Measurements from ENCODE around the gene BRI3. TPM values are rescaled to one million over a fixed set of nuclear protein-coding genes. Genes with fewer than 3 reads are reported as not detected.
A peak's percentile ranks its signal among the peaks of the same experiment; 100 is the strongest.

Gene BRI3
- polyA plus RNA-seq, 6 donors from 2014 or later, result 12.1 to 21.6 (median 17.2) TPM

DNA sequence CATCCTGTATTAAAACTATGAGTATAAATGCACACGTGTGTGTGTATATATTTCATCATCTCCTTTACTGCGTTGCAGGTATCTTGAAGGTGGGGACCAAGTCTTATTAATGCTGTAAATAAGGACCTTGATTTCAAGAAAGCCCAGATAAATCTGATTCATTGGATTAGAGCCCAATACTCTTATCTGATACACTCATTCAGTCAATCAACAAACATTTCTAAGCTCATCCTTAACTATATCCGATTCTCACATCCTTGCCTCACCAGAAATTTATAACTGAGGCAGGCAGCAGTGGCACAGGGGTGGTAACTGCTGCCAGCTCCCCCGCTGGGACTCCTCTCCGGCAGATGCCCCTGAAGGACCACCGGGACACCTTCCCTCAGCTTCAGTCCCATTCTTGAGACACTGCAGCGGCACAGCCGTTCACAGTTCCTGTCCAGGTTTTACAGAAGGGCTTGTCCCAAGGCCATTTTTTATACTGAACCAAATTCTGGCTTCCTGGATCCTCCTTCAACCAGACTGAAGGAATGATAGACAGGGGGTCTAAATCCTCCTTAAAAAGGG, 54.0 kb downstream of the BRI3 start:
- DNase-seq (no peak), ATAC-seq (ENCODE audit: low read depth in 2 of 2) (no peak)
- Mint-ChIP-seq H3K27ac (peak overlapping the region in 2 of 6 donors; percentile 5 to 44), H3K36me3 (peaks cover 5 to 7% of the 10 kb centered on the region in 2 donors), H3K27me3 (peaks cover 8 to 9% (median 8%) of the 10 kb centered on the region in 3 donors), H3K9me3 (peaks cover 0 to 18% (median 5%) of the 10 kb centered on the region in 7 donors), H3K4me3 (no peak overlapping the region), H3K4me1 (no peaks in the 10 kb centered on the region)

GRCh38 chr7:98338441-98338840, 57.0 kb downstream of the BRI3 start:
- peaks cover 4 to 8% (median 6%) of the 10 kb centered on the region in 3 donors for H3K27me3 Mint-ChIP-seq
- no peak overlapping the region for H3K27ac Mint-ChIP-seq
- H3K4me3 Mint-ChIP-seq, result no peak overlapping the region
- no peaks in the 10 kb centered on the region for H3K4me1 Mint-ChIP-seq
- H3K36me3 Mint-ChIP-seq, result no peaks in the 10 kb centered on the region
- no peak for DNase-seq
- H3K9me3 Mint-ChIP-seq, result peaks cover 0 to 12% (median 5%) of the 10 kb centered on the region in 7 donors
- ATAC-seq (ENCODE audit: low read depth in 2 of 2), result no peak

DNA sequence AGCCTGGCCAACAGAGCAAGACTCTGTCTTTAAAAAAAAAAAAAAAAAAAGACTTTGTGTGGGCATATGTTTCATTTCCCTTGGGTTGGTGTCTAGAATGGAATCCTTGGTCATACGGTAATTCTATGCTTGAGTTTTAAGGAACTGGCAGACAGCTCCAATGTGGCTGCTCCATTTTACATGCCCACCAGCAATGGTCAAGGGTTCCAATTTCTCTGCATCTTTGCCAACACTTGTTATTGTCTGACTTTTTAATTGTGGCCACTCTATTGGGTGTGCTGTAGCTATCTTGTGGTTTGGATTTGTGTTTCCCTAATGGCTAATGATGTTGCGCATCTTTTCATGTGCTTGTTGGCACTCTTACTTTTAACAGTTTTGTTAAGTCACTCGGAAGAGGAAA, 57.6 kb downstream of the BRI3 start:
- peaks cover 0 to 12% (median 5%) of the 10 kb centered on the region in 7 donors for H3K9me3 Mint-ChIP-seq
- H3K27me3 Mint-ChIP-seq, result peaks cover 4 to 8% (median 6%) of the 10 kb centered on the region in 3 donors
- no peak overlapping the region for H3K27ac Mint-ChIP-seq
- no peak overlapping the region for H3K4me3 Mint-ChIP-seq
- H3K36me3 Mint-ChIP-seq, result no peaks in the 10 kb centered on the region
- no peaks in the 10 kb centered on the region for H3K4me1 Mint-ChIP-seq
- ATAC-seq (ENCODE audit: low read depth in 2 of 2) (no peak), DNase-seq (no peak)

DNA sequence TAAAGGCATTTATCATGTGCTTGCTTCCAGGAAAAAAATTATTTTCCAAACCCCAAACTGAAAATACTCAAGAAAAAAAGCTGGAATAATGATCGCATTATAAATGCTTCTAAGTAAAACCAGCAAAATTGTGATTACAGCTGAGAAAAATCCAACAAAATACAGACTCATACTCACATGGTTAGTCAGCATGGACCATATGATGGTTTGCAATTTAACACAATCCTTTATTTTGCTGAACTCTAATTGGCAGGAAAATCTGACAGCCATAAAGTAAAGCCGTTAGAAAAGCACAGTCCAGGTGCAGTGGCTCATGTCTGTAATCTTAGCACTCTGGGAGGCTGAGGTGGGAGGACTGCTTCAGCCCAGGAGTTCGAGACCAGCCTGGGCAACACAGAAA, 59.6 kb downstream of the BRI3 start:
- H3K27me3 Mint-ChIP-seq, result peaks cover 0 to 4% (median 0%) of the 10 kb centered on the region in 3 donors
- H3K36me3 Mint-ChIP-seq, result no peaks in the 10 kb centered on the region
- no peaks in the 10 kb centered on the region for H3K4me1 Mint-ChIP-seq
- DNase-seq (no peak), ATAC-seq (ENCODE audit: low read depth in 2 of 2) (no peak)
- no peak overlapping the region for H3K4me3 Mint-ChIP-seq
- peak overlapping the region in 1 of 6 donors; percentile 9 for H3K27ac Mint-ChIP-seq
- peaks cover 0 to 12% (median 5%) of the 10 kb centered on the region in 7 donors for H3K9me3 Mint-ChIP-seq

Other genes with a start within 250 kb of the BRI3 start
- gene LMTK2, start 174.8 kb upstream of the BRI3 start, polyA plus RNA-seq (ENCODE audit: low read depth in 6 of 6), result 1 to 10 TPM; 1.4 to 3.5 (median 2.0) TPM
- gene BHLHA15, start 70.2 kb upstream of the BRI3 start, polyA plus RNA-seq (ENCODE audit: low read depth in 6 of 6), result 1 to 10 TPM in 3 of 6 donors, under 1 TPM in 1, not detected in 2; 0.61 to 3.9 (median 1.7) TPM
- gene TECPR1, start 29.5 kb upstream of the BRI3 start, polyA plus RNA-seq (ENCODE audit: low read depth in 6 of 6), result 10 to 100 TPM in 5 of 6 donors, 1 to 10 TPM in 1; 6.5 to 23.8 (median 12.4) TPM
- gene BAIAP2L1, start 119.4 kb downstream of the BRI3 start, polyA plus RNA-seq (ENCODE audit: low read depth in 6 of 6), result 1 to 10 TPM in 4 of 6 donors, under 1 TPM in 2; 0.29 to 2.1 (median 1.6) TPM

All from naive B cell (primary cell).